ENCODE measurements around the gene SMYD3.

Gene SMYD3

DNA sequence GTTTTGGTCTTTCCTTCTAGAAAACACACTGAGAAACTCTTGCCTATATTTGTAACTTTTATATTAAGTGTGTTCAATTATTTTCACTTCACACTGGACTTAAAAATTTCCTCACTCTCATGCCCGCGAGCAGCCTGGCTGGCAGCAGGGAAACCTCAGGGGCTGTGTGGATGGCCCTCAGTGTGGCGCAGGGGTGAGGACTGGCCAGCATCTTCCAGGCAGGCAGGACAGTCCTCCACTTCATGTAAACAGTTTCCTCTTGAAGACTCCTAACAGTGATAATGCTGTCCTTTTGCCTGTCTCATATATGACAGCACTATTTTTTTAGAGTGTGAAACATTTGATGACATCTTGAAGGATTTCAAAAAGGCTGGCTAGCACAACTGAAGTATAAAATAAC lies 733.7 kb downstream of the SMYD3 start:
- Histone ChIP-seq H3K27ac (no peak overlapping the region), H3K9ac (no peak overlapping the region), H4K20me1 (ENCODE audit: insufficient read depth) (no peaks in the 10 kb centered on the region), H3K79me2 (ENCODE audit: insufficient read depth, low read depth) (no peaks in the 10 kb centered on the region), H3K4me1 (ENCODE audit: low read depth, poor library complexity, severe bottlenecking) (no peaks in the 10 kb centered on the region), H3K4me3 (IDR thresholded peaks at IDR 0.05; ENCODE audit: insufficient read depth, low read depth, low read length) (no peak overlapping the region), H3K36me3 (ENCODE audit: insufficient read depth) (no peaks in the 10 kb centered on the region), H3K27me3 (ENCODE audit: insufficient read depth, low read depth) (no peaks in the 10 kb centered on the region), H3K4me2 (no peak overlapping the region), H2AFZ (ENCODE audit: low read depth) (no peak overlapping the region)
- TF ChIP-seq, protein P1, sequence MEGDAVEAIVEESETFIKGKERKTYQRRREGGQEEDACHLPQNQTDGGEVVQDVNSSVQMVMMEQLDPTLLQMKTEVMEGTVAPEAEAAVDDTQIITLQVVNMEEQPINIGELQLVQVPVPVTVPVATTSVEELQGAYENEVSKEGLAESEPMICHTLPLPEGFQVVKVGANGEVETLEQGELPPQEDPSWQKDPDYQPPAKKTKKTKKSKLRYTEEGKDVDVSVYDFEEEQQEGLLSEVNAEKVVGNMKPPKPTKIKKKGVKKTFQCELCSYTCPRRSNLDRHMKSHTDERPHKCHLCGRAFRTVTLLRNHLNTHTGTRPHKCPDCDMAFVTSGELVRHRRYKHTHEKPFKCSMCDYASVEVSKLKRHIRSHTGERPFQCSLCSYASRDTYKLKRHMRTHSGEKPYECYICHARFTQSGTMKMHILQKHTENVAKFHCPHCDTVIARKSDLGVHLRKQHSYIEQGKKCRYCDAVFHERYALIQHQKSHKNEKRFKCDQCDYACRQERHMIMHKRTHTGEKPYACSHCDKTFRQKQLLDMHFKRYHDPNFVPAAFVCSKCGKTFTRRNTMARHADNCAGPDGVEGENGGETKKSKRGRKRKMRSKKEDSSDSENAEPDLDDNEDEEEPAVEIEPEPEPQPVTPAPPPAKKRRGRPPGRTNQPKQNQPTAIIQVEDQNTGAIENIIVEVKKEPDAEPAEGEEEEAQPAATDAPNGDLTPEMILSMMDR (conservative IDR thresholded peaks at IDR 0.05; ENCODE audit: low read depth, low read length), result no peak

DNA sequence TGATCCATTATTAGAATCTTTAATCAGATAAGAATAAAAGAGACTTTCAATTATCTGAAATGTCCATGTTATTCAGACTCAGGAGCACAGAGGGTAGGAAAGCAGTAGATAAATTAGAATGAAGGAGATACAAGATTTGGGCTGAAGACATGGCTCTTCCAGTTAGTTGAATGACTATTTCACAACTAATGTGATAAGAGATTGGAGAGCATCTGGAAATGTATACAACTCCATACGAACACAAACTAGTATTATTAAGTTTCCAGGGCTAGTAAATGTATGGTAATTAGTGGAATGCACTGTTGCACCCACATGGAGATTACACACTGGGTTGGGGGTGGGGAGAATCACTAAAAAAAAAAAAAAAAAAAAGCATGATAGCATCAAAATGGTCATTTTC lies 734.3 kb downstream of the SMYD3 start:
- H3K36me3 ChIP-seq (ENCODE audit: insufficient read depth), result no peaks in the 10 kb centered on the region
- no peak overlapping the region for H2AFZ ChIP-seq (ENCODE audit: low read depth)
- H4K20me1 ChIP-seq (ENCODE audit: insufficient read depth), result no peaks in the 10 kb centered on the region
- H3K79me2 ChIP-seq (ENCODE audit: insufficient read depth, low read depth), result no peaks in the 10 kb centered on the region
- no peaks in the 10 kb centered on the region for H3K27me3 ChIP-seq (ENCODE audit: insufficient read depth, low read depth)
- no peak overlapping the region for H3K27ac ChIP-seq
- no peak overlapping the region for H3K9ac ChIP-seq
- TF ChIP-seq, protein P1 (conservative IDR thresholded peaks at IDR 0.05; ENCODE audit: low read depth, low read length), result no peak
- H3K4me1 ChIP-seq (ENCODE audit: low read depth, poor library complexity, severe bottlenecking), result no peaks in the 10 kb centered on the region
- H3K4me3 ChIP-seq (IDR thresholded peaks at IDR 0.05; ENCODE audit: insufficient read depth, low read depth, low read length), result no peak overlapping the region
- H3K4me2 ChIP-seq, result no peak overlapping the region

DNA sequence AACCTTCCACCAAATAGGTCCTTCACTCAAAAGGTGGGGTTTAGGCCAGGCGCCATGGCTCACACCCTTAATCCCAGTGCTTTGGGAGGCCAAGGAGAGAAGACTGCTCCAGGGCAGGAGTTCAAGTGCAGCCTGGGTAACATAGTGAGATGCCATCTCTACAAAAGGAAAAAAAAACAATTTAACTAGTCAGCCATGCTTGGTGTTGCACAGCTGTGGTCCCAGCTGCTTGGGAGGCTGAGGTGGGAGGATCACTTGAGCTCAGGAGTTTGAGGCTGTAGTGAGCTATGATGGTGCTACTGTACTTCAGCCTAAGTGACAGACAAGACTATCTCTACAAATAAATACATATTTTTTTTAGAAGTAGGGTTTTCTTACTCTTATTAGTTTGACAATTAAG lies 734.8 kb downstream of the SMYD3 start:
- H3K9ac ChIP-seq, result no peak overlapping the region
- no peaks in the 10 kb centered on the region for H3K27me3 ChIP-seq (ENCODE audit: insufficient read depth, low read depth)
- no peaks in the 10 kb centered on the region for H3K79me2 ChIP-seq (ENCODE audit: insufficient read depth, low read depth)
- no peak overlapping the region for H3K4me2 ChIP-seq
- H3K27ac ChIP-seq, result no peak overlapping the region
- TF ChIP-seq, protein P1 (conservative IDR thresholded peaks at IDR 0.05; ENCODE audit: low read depth, low read length), result no peak
- no peaks in the 10 kb centered on the region for H3K36me3 ChIP-seq (ENCODE audit: insufficient read depth)
- no peak overlapping the region for H3K4me3 ChIP-seq (IDR thresholded peaks at IDR 0.05; ENCODE audit: insufficient read depth, low read depth, low read length)
- no peak overlapping the region for H2AFZ ChIP-seq (ENCODE audit: low read depth)
- no peaks in the 10 kb centered on the region for H3K4me1 ChIP-seq (ENCODE audit: low read depth, poor library complexity, severe bottlenecking)
- no peaks in the 10 kb centered on the region for H4K20me1 ChIP-seq (ENCODE audit: insufficient read depth)

DNA sequence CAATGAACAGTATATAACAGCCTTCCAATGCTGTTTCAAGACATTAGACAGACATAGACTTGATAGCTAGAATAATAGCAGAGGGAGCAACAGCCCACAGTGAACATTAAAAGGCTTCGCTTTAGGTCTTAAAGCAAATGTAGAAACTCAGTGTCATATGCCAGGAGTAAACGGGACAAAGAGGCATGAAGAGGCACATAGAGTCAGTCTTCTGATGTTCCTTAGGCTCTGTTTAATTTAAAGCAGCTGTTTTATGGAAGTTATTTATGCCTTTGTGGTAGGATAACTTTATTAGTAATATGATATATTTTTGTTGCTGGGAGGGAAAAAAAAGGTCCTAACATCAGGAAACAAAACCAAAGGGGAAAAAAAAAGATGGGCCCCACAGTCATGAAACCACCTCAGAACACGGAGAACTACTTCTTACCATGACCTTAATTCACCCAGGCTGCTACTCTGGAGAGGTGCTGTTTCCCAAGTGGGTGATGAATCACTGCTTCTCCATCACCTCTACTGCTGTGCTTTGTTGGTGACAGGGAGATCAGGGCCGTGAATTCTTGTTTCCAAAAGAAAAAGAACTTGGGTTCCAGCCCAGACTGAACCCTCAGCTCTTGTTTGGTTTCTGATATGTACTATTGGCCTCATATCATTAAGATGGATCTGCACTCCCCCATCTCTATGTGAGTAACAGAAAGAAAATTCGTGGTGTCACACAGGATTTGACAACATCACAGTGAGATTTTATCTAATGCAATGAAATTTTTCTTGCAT lies 735.4 kb downstream of the SMYD3 start:
- Histone ChIP-seq H3K9ac (no peak overlapping the region), H4K20me1 (ENCODE audit: insufficient read depth) (no peaks in the 10 kb centered on the region)
- TF ChIP-seq, protein P1 (conservative IDR thresholded peaks at IDR 0.05; ENCODE audit: low read depth, low read length), result no peak

More for the DNA sequence above, 735.4 kb downstream of the SMYD3 start:
- H3K36me3 ChIP-seq (ENCODE audit: insufficient read depth), result no peaks in the 10 kb centered on the region
- no peaks in the 10 kb centered on the region for H3K79me2 ChIP-seq (ENCODE audit: insufficient read depth, low read depth)
- no peak overlapping the region for H3K27ac ChIP-seq
- H3K4me1 ChIP-seq (ENCODE audit: low read depth, poor library complexity, severe bottlenecking), result no peaks in the 10 kb centered on the region
- no peak overlapping the region for H3K4me3 ChIP-seq (IDR thresholded peaks at IDR 0.05; ENCODE audit: insufficient read depth, low read depth, low read length)
- no peak overlapping the region for H2AFZ ChIP-seq (ENCODE audit: low read depth)
- no peak overlapping the region for H3K4me2 ChIP-seq
- H3K27me3 ChIP-seq (ENCODE audit: insufficient read depth, low read depth), result no peaks in the 10 kb centered on the region
